Trophoblast cell (in vitro differentiated cells and primary cell): ENCODE results near the gene NAPB.

Experiments used
- DNase-seq, 2 donors: peaks; one replicate each; pipeline ENCODE4 v3.0.0-alpha.2; 2016
- H2AFZ ChIP-seq: 2 replicates; pipeline ENCODE4 v1.6.1; 2013; ENCODE audit warnings: low read length, moderate library complexity, mild to moderate bottlenecking; ENCODE audit not compliant: insufficient read depth, poor library complexity
- H2AK5ac ChIP-seq: 2 replicates; pipeline ENCODE4 v1.6.1; 2013; ENCODE audit warnings: mild to moderate bottlenecking, low read length
- H2BK120ac ChIP-seq: 2 replicates; pipeline ENCODE4 v1.6.1; 2013; ENCODE audit warnings: low read length, mild to moderate bottlenecking, moderate library complexity; ENCODE audit not compliant: insufficient read depth, poor library complexity
- H2BK12ac ChIP-seq: 2 replicates; pipeline ENCODE4 v1.6.1; 2013; ENCODE audit warnings: mild to moderate bottlenecking, low read length, moderate library complexity
- H2BK5ac ChIP-seq: 2 replicates; pipeline ENCODE4 v1.6.1; 2013; ENCODE audit warnings: low read length, low read depth, moderate library complexity, mild to moderate bottlenecking; ENCODE audit not compliant: poor library complexity
- H3K14ac ChIP-seq: 2 replicates; pipeline ENCODE4 v1.6.1; 2013; ENCODE audit warnings: mild to moderate bottlenecking, low read length
- H3K18ac ChIP-seq: 2 replicates; pipeline ENCODE4 v1.6.1; 2013; ENCODE audit warnings: mild to moderate bottlenecking, low read length
- H3K23ac ChIP-seq: 2 replicates; pipeline ENCODE4 v1.6.1; 2013; ENCODE audit warnings: low read length
- H3K27ac ChIP-seq: 2 replicates; pipeline ENCODE4 v1.5.1; 2013; ENCODE audit warnings: low read depth, mild to moderate bottlenecking, inconsistent platforms, low read length, moderate library complexity
- H3K27me3 ChIP-seq: 2 replicates; pipeline ENCODE4 v1.6.1; 2013; ENCODE audit warnings: inconsistent platforms, mild to moderate bottlenecking, low read length, moderate library complexity; ENCODE audit not compliant: insufficient read depth
- H3K36me3 ChIP-seq, 2 experiments: 1 replicate in 1 of 2; 2 replicates in 1 of 2; pipeline ENCODE4 v1.6.1; 2013; ENCODE audit warnings: low read length in 2 of 2, mild to moderate bottlenecking in 2 of 2, moderate library complexity in 1 of 2; ENCODE audit not compliant: insufficient read depth in 2 of 2, control insufficient read depth in 1 of 2
- H3K4ac ChIP-seq: 2 replicates; pipeline ENCODE4 v1.6.1; 2013; ENCODE audit warnings: low read depth, mild to moderate bottlenecking, low read length, moderate library complexity
- H3K4me1 ChIP-seq, 2 experiments: 1 replicate in 1 of 2; 2 replicates in 1 of 2; pipeline ENCODE4 v1.6.1; 2013; ENCODE audit warnings: low read length in 2 of 2, mild to moderate bottlenecking in 2 of 2, moderate library complexity in 1 of 2; ENCODE audit not compliant: insufficient read depth in 2 of 2, control insufficient read depth in 1 of 2
- H3K4me2 ChIP-seq: 2 replicates; pipeline ENCODE4 v1.6.1; 2013; ENCODE audit warnings: inconsistent platforms, mild to moderate bottlenecking, low read length, moderate library complexity
- H3K4me3 ChIP-seq: 2 replicates; pipeline ENCODE4 v1.5.1; 2013; ENCODE audit warnings: mild to moderate bottlenecking, low read depth, low read length, inconsistent platforms
- H3K79me1 ChIP-seq: one replicate; pipeline ENCODE4 v1.6.1; 2013; ENCODE audit warnings: low read length
- H3K79me2 ChIP-seq: 2 replicates; pipeline ENCODE4 v1.6.1; 2013; ENCODE audit warnings: low read length, mild to moderate bottlenecking; ENCODE audit not compliant: control insufficient read depth, insufficient read depth, poor library complexity
- H3K9ac ChIP-seq: 2 replicates; pipeline ENCODE4 v1.6.1; 2013; ENCODE audit warnings: mild to moderate bottlenecking, low read length
- H3K9me3 ChIP-seq: 2 replicates; pipeline ENCODE4 v1.6.1; 2013; ENCODE audit warnings: low read depth, mild to moderate bottlenecking, control low read depth, inconsistent platforms, low read length; ENCODE audit not compliant: insufficient read depth
- H4K12ac ChIP-seq: 2 replicates; pipeline ENCODE4 v1.6.1; 2013; ENCODE audit warnings: low read depth, mild to moderate bottlenecking, low read length, moderate library complexity
- H4K8ac ChIP-seq: 2 replicates; pipeline ENCODE4 v1.6.1; 2013; ENCODE audit warnings: low read depth, mild to moderate bottlenecking, low read length, moderate library complexity
- H4K91ac ChIP-seq: one replicate; pipeline ENCODE4 v1.6.1; 2013; ENCODE audit warnings: low read depth, mild to moderate bottlenecking, low read length, moderate library complexity
- WGBS: extraction: QIAGEN DNeasy Blood & Tissue Kit; methylation state at CpG from one replicate; pipeline ENCODE4 v1.1.7; 2013; ENCODE audit warnings: missing lambda C conversion rate; ENCODE audit not compliant: insufficient read length, insufficient coverage; ENCODE audit errors: extremely low coverage; 5-methylcytosine and 5-hydroxymethylcytosine counted together

The NAPB gene

DNA sequence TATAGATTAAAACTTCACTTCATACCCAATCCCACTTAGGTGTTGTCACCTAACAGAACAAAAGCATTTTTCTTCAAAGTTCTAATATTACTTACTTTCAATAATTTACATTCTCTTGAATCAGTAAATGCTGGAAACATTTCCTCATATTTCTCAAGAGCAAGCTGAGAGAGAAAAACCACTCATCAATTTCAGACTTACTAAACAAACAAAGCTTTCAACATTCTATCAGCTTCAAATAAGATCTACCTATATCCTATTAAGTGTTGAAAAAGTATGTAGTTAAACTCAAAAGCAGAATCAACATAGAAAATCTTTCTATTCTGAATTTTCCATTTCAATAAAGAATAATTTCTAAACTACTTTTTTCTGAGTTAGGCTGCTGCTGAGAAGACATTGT is 41.5 kb downstream of the NAPB start:
- Histone ChIP-seq H3K4ac (no peak overlapping the region), H4K12ac (no peak overlapping the region), H2BK12ac (no peak overlapping the region), H3K79me1 (no peaks in the 10 kb centered on the region), H2AFZ (no peak overlapping the region), H2BK5ac (no peak overlapping the region), H3K14ac (no peak overlapping the region), H3K4me3 (no peak overlapping the region), H4K8ac (no peak overlapping the region), H3K27me3 (no peaks in the 10 kb centered on the region), H3K9ac (no peak overlapping the region), H3K9me3 (no peaks in the 10 kb centered on the region), H3K79me2 (no peaks in the 10 kb centered on the region), H2AK5ac (no peak overlapping the region), H3K23ac (no peak overlapping the region), H2BK120ac (no peak overlapping the region), H3K18ac (no peak overlapping the region), H3K36me3 (peaks cover 8 to 14% of the 10 kb centered on the region in 2 experiments), H3K4me2 (no peak overlapping the region), H3K27ac (no peak overlapping the region), H4K91ac (no peak overlapping the region), H3K4me1 (no peaks in the 10 kb centered on the region)
- no peak for DNase-seq

DNA sequence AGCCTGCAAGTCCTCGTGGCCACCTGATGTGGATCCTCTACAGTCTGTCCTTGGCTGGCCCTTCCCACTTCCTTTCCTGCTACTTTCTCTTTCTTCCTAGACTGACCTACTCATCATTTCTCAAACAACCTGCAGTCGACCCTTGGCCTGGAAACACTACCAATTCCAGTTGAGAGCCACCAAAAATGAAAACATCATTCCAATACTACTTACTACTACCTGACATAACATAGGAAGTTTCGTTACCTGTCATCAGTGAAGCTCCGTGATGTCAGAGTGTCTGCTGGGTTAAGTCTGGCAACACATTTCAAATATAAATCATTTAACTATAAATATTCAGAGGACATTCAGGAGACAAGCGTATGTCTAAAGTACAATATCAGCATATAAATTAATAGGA is 45.5 kb downstream of the NAPB start:
- no CpG with 5 or more reads among the region's 5 CpGs for WGBS
- H3K4ac ChIP-seq, result no peak overlapping the region
- H3K18ac ChIP-seq, result no peak overlapping the region
- no peaks in the 10 kb centered on the region for H3K27me3 ChIP-seq
- H4K91ac ChIP-seq, result no peak overlapping the region
- no peak overlapping the region for H3K9ac ChIP-seq
- H3K79me2 ChIP-seq, result no peaks in the 10 kb centered on the region
- H3K4me2 ChIP-seq, result no peak overlapping the region
- no peak overlapping the region for H3K14ac ChIP-seq
- H4K12ac ChIP-seq, result no peak overlapping the region
- no peaks in the 10 kb centered on the region for H3K4me1 ChIP-seq
- DNase-seq, result no peak
- no peak overlapping the region for H3K23ac ChIP-seq
- H3K4me3 ChIP-seq, result no peak overlapping the region
- H2AK5ac ChIP-seq, result no peak overlapping the region
- H3K27ac ChIP-seq, result no peak overlapping the region
- no peak overlapping the region for H2AFZ ChIP-seq
- H2BK120ac ChIP-seq, result no peak overlapping the region
- no peak overlapping the region for H2BK12ac ChIP-seq
- H2BK5ac ChIP-seq, result no peak overlapping the region
- no peak overlapping the region for H4K8ac ChIP-seq
- no peaks in the 10 kb centered on the region for H3K79me1 ChIP-seq
- H3K9me3 ChIP-seq, result no peaks in the 10 kb centered on the region
- peaks cover 13 to 32% of the 10 kb centered on the region in 2 experiments for H3K36me3 ChIP-seq

DNA sequence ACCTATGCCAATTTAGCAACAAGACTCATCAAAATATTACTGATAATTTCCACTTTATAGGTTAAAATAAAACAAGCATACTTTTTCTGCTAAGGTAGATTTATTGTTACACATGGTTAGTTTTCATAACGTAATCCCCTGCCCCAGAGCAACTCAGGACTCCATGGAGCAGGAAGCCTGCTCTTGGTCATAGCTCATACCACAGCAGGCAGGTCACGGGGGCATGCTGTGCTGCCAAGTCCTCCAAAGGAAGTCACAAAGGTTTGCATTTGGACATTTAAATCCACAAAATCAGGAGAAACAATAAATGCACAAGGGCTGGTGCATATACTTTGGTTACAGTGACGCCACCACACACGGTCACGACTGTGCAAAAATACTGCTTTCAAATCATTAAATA is 46.8 kb downstream of the NAPB start:
- H2AK5ac ChIP-seq, result no peak overlapping the region
- WGBS, result no CpG with 5 or more reads among the region's 5 CpGs
- H3K36me3 ChIP-seq, result peaks cover 20 to 43% of the 10 kb centered on the region in 2 experiments
- no peak overlapping the region for H3K18ac ChIP-seq
- H3K4ac ChIP-seq, result no peak overlapping the region
- no peak overlapping the region for H3K4me3 ChIP-seq
- no peaks in the 10 kb centered on the region for H3K9me3 ChIP-seq
- H4K91ac ChIP-seq, result no peak overlapping the region
- H3K79me2 ChIP-seq, result no peaks in the 10 kb centered on the region
- no peak overlapping the region for H2BK12ac ChIP-seq
- H3K9ac ChIP-seq, result no peak overlapping the region
- no peak overlapping the region for H3K27ac ChIP-seq
- H3K4me1 ChIP-seq, result no peaks in the 10 kb centered on the region
- H3K4me2 ChIP-seq, result no peak overlapping the region
- no peaks in the 10 kb centered on the region for H3K79me1 ChIP-seq
- H4K8ac ChIP-seq, result no peak overlapping the region
- H2BK5ac ChIP-seq, result no peak overlapping the region
- H4K12ac ChIP-seq, result no peak overlapping the region
- H3K14ac ChIP-seq, result no peak overlapping the region
- H2BK120ac ChIP-seq, result no peak overlapping the region
- no peaks in the 10 kb centered on the region for H3K27me3 ChIP-seq
- H2AFZ ChIP-seq, result no peak overlapping the region
- no peak overlapping the region for H3K23ac ChIP-seq
- no peak for DNase-seq

DNA sequence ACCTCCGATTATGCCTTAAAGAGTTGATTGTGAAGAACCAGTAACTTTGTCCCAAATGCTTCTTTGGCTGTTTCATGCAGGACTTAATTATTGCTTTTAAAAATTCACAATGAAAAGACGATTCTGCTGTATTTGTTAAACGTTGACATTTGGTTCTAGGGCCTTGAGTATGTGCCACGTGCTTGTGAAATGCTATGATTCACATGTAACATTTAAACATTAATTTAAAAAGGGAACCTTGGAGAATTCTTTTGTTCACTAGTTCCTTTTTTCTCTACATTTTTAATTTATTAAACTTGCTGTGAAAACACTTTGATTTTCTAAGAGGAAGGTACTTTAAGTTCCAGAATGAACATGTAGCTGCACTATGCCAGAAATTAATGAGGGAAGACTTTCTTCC is 49.8 kb downstream of the NAPB start:
- H3K27me3 ChIP-seq, result no peaks in the 10 kb centered on the region
- no peaks in the 10 kb centered on the region for H3K79me1 ChIP-seq
- no peaks in the 10 kb centered on the region for H3K4me1 ChIP-seq
- no peak overlapping the region for H2AK5ac ChIP-seq
- H3K4me2 ChIP-seq, result no peak overlapping the region
- H4K8ac ChIP-seq, result no peak overlapping the region
- no CpG with 5 or more reads among the region's 4 CpGs for WGBS
- no peak overlapping the region for H2AFZ ChIP-seq
- no peak overlapping the region for H3K18ac ChIP-seq
- no peaks in the 10 kb centered on the region for H3K9me3 ChIP-seq
- H3K9ac ChIP-seq, result no peak overlapping the region
- no peaks in the 10 kb centered on the region for H3K79me2 ChIP-seq
- H2BK120ac ChIP-seq, result no peak overlapping the region
- H3K23ac ChIP-seq, result no peak overlapping the region
- no peak overlapping the region for H2BK12ac ChIP-seq
- no peak overlapping the region for H2BK5ac ChIP-seq
- no peak overlapping the region for H3K27ac ChIP-seq
- DNase-seq, result no peak
- H3K36me3 ChIP-seq, result peaks cover 22 to 40% of the 10 kb centered on the region in 2 experiments
- H3K4ac ChIP-seq, result no peak overlapping the region
- H3K14ac ChIP-seq, result no peak overlapping the region
- H4K12ac ChIP-seq, result no peak overlapping the region
- H4K91ac ChIP-seq, result no peak overlapping the region
- no peak overlapping the region for H3K4me3 ChIP-seq
